Measurements from ENCODE around the gene TMEM266. TPM values are rescaled to one million over a fixed set of nuclear protein-coding genes. Genes with fewer than 3 reads are reported as not detected.
A peak's percentile ranks its signal among the peaks of the same experiment; 100 is the strongest.

Gene TMEM266
- total RNA-seq, 1 experiment from 2014 or later, result not detected

DNA sequence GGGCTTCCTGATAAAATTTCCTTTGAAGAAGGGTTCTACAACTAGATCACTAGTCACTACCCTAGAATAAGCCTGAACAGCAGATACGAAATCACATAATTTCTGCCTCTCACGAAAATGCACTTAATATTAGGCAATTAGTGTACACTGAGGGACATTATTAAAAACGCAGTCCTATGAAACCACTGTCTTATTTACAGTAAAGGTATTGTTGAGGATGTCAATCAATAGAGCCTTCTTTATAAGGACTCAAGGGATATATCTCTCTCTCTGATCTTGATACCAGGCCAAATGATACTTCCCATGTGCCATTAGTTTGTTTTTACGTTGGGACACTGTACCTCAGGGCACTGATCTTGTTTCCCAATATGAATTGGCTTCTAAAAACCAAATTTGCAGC, 191.9 kb downstream of the TMEM266 start:
- no peaks in the 10 kb centered on the region for H4K20me1 ChIP-seq (ENCODE audit: low read length)
- no peak for ATAC-seq
- H3K4me1 ChIP-seq (ENCODE audit: insufficient read depth, low read length), result peaks cover 8% of the 10 kb centered on the region
- no peak for DNase-seq
- no peaks in the 10 kb centered on the region for H3K27me3 ChIP-seq (ENCODE audit: low read length)
- H3K9me3 ChIP-seq (ENCODE audit: low read length), result no peaks in the 10 kb centered on the region
- no peak overlapping the region for H2AFZ ChIP-seq (ENCODE audit: low read length)
- no peak for TF ChIP-seq EZH2 (IDR thresholded peaks at IDR 0.05; ENCODE audit: low read length, unreplicated experiment)
- no peaks in the 10 kb centered on the region for H3F3A ChIP-seq (ENCODE audit: low read length, unreplicated experiment)
- intact Hi-C loops (cut with micrococcal nuclease), result no loop called here
- H3K36me3 ChIP-seq (ENCODE audit: low read depth, low read length), result no peaks in the 10 kb centered on the region
- no TSS peak for BruUV-seq (replicated peaks)
- ChIA-PET CTCF (no interaction called here), POLR2A (ENCODE audit: unreplicated experiment) (no interaction called here)
- H3K9ac ChIP-seq (ENCODE audit: low read length), result no peak overlapping the region
- H3K4me3 ChIP-seq (ENCODE audit: low read length), result no peak overlapping the region
- H3K9me2 ChIP-seq (replicated peaks; ENCODE audit: low read length), result no peaks in the 10 kb centered on the region
- no peak overlapping the region for H3K27ac ChIP-seq (ENCODE audit: low read length)
- H3K4me2 ChIP-seq (ENCODE audit: low read length), result peak overlapping the region; percentile 16; the same call in 1 of the 2 replicates
- H3K79me2 ChIP-seq (ENCODE audit: low read length), result no peaks in the 10 kb centered on the region

DNA sequence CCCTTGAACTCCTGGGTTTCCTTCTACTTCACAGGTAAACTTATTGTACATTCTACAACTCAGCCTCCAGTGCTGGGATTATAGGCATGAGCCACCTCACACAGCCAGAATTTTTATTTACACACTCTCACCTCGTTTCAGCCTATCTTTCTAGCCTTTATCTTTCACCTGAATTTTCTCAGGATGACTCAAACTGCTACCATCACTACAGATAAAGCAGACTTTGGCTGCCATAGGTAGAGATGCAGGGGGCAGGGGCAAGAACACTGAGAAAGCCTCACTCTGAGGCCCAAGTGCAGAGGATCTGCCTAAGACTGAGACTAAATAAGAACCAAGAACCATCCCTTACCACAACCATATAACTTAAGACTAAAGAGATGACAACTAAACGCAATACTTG, 192.5 kb downstream of the TMEM266 start:
- Histone ChIP-seq H3K4me2 (ENCODE audit: low read length) (peak overlapping the region; percentile 16), H3K27me3 (ENCODE audit: low read length) (no peaks in the 10 kb centered on the region), H3K36me3 (ENCODE audit: low read depth, low read length) (no peaks in the 10 kb centered on the region), H3K27ac (ENCODE audit: low read length) (no peak overlapping the region), H3K79me2 (ENCODE audit: low read length) (no peaks in the 10 kb centered on the region), H2AFZ (ENCODE audit: low read length) (no peak overlapping the region), H3K9me3 (ENCODE audit: low read length) (no peaks in the 10 kb centered on the region), H3K4me1 (ENCODE audit: insufficient read depth, low read length) (peaks cover 8% of the 10 kb centered on the region), H3F3A (ENCODE audit: low read length, unreplicated experiment) (no peaks in the 10 kb centered on the region), H3K9ac (ENCODE audit: low read length) (no peak overlapping the region), H4K20me1 (ENCODE audit: low read length) (no peaks in the 10 kb centered on the region), H3K4me3 (ENCODE audit: low read length) (no peak overlapping the region), H3K9me2 (replicated peaks; ENCODE audit: low read length) (no peaks in the 10 kb centered on the region)
- DNase-seq (peak; percentile 41), ATAC-seq (peak; percentile 29)
- ChIA-PET POLR2A (ENCODE audit: unreplicated experiment) (no interaction called here), CTCF (no interaction called here)
- intact Hi-C loops (cut with micrococcal nuclease), result no loop called here
- TF ChIP-seq EZH2phosphoT487 (IDR thresholded peaks at IDR 0.05; ENCODE audit: borderline replicate concordance, low read length), result no peak
- no peak for TF ChIP-seq EZH2 (IDR thresholded peaks at IDR 0.05; ENCODE audit: low read length, unreplicated experiment)
- TF ChIP-seq, protein P1, sequence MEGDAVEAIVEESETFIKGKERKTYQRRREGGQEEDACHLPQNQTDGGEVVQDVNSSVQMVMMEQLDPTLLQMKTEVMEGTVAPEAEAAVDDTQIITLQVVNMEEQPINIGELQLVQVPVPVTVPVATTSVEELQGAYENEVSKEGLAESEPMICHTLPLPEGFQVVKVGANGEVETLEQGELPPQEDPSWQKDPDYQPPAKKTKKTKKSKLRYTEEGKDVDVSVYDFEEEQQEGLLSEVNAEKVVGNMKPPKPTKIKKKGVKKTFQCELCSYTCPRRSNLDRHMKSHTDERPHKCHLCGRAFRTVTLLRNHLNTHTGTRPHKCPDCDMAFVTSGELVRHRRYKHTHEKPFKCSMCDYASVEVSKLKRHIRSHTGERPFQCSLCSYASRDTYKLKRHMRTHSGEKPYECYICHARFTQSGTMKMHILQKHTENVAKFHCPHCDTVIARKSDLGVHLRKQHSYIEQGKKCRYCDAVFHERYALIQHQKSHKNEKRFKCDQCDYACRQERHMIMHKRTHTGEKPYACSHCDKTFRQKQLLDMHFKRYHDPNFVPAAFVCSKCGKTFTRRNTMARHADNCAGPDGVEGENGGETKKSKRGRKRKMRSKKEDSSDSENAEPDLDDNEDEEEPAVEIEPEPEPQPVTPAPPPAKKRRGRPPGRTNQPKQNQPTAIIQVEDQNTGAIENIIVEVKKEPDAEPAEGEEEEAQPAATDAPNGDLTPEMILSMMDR (conservative IDR thresholded peaks at IDR 0.05; ENCODE audit: low read depth, low read length), result no peak
- no TSS peak for BruUV-seq (replicated peaks)

DNA sequence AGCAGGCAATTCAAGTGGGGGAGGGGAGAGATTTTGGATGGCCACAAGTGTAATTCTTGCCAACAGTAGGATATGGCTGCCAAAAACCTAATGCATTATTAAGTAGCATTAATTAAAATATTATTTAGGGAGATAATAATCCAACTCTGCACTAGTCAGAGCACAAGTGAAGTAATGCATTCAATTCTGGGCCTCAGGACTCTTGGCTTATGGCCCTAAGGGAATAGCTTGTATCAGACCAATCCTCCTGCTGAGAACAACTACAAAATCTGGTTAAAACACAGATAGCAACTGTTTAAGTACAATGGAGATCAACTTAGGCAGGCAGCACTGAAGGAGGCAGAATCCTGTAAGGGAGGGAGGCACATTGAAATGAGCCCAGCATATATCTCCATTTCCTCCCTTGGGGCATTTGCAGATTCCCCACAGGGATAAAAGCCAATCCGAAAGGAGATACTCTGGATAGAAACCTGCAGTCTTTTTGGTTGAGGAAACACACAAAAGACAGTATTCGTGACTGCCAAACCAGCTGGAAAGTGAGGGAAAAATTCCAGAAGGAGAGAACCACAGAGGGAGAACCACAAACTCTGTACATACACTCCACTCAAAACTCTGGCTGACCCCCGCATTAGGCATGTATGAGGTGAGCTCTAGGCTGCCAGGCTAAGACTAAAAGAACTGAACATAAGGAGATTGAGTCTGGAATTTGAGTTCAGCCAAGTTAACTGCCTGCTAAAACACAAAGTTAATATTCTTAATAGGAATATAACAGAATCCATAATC, 194.1 kb downstream of the TMEM266 start:
- Histone ChIP-seq H4K20me1 (ENCODE audit: low read length) (no peaks in the 10 kb centered on the region), H3K9me2 (replicated peaks; ENCODE audit: low read length) (no peaks in the 10 kb centered on the region), H3K36me3 (ENCODE audit: low read depth, low read length) (no peaks in the 10 kb centered on the region), H3K9ac (ENCODE audit: low read length) (no peak overlapping the region), H3K4me1 (ENCODE audit: insufficient read depth, low read length) (peaks cover 8% of the 10 kb centered on the region), H3K4me2 (ENCODE audit: low read length) (no peak overlapping the region), H3K9me3 (ENCODE audit: low read length) (no peaks in the 10 kb centered on the region), H2AFZ (ENCODE audit: low read length) (no peak overlapping the region), H3K4me3 (ENCODE audit: low read length) (no peak overlapping the region), H3F3A (ENCODE audit: low read length, unreplicated experiment) (no peaks in the 10 kb centered on the region), H3K79me2 (ENCODE audit: low read length) (no peaks in the 10 kb centered on the region), H3K27me3 (ENCODE audit: low read length) (no peaks in the 10 kb centered on the region), H3K27ac (ENCODE audit: low read length) (no peak overlapping the region)
- no TSS peak for BruUV-seq (replicated peaks)
- intact Hi-C loops (cut with micrococcal nuclease), result no loop called here
- CTCF ChIA-PET, result no interaction called here
- DNase-seq (no peak), ATAC-seq (no peak)
- TF ChIP-seq EZH2phosphoT487 (IDR thresholded peaks at IDR 0.05; ENCODE audit: borderline replicate concordance, low read length), result no peak
- POLR2A ChIA-PET (ENCODE audit: unreplicated experiment), result no interaction called here

Other genes starting within 250 kb of the TMEM266 start
- gene UBE2Q2, start 216.5 kb upstream of the TMEM266 start, total RNA-seq (2014; rRNA removed), result 18.5 and 20.3 TPM in 2 replicates
- gene FBXO22, start 156.1 kb upstream of the TMEM266 start, total RNA-seq (2014; rRNA removed), result 41.1 and 51.4 TPM in 2 replicates
- gene NRG4, start 47.6 kb upstream of the TMEM266 start, total RNA-seq (2014; rRNA removed), result 2.8 and 3.1 TPM in 2 replicates